Cardiac muscle cell (in vitro differentiated cells and primary cell): ENCODE data around the gene GABRA4. TPM values are rescaled to one million over a fixed set of nuclear protein-coding genes. Genes with fewer than 3 reads are reported as not detected.

Experiments
- DNase-seq, 2 donors: peaks; one replicate each; pipeline versions ENCODE4 v3.0.0 to v3.0.0-alpha.2; 2010 to 2017; ENCODE audit warnings: low read depth in 1 of 2, low spot score in 1 of 2
- H3K27ac ChIP-seq: fragments of 200-600 bp; sonication (generic); 2 replicates; pipeline ENCODE4 v1.5.1; 2016
- H3K27me3 ChIP-seq: fragments of 200-600 bp; sonication (generic); 2 replicates; pipeline ENCODE4 v1.6.0; 2016; ENCODE audit warnings: control low read depth
- H3K36me3 ChIP-seq: fragments of 200-600 bp; sonication (generic); 2 replicates; pipeline ENCODE4 v1.5.1; 2016; ENCODE audit warnings: control low read depth
- H3K4me1 ChIP-seq: fragments of 200-600 bp; sonication (generic); 2 replicates; pipeline ENCODE4 v1.8.1; 2017; ENCODE audit warnings: low read depth, mild to moderate bottlenecking, mixed run types
- H3K4me3 ChIP-seq: fragments of 200-600 bp; sonication (generic); 2 replicates; pipeline ENCODE4 v1.5.1; 2016; ENCODE audit warnings: mild to moderate bottlenecking
- H3K9me3 ChIP-seq: fragments of 200-600 bp; sonication (generic); 2 replicates; pipeline ENCODE4 v1.5.1; 2017; ENCODE audit warnings: low read depth, mild to moderate bottlenecking, control low read depth
- polyA plus RNA-seq: library from polyadenylated mRNA; unstranded; fragments of >200 nt; fragmentation: Nextera tagmentation; extraction: Ambion mirVana; gene quantifications from 2 replicates; pipeline ENCODE4 v1.2.1, GENCODE V29; 2016
- total RNA-seq: library from RNA; depleted of rRNA; stranded (reverse); fragments of >200 nt; gene quantifications from 2 replicates; pipeline ENCODE4 v1.2.3, GENCODE V29; 2016
- TF ChIP-seq, protein P1 (sequence below): IDR thresholded peaks from 2 replicates; pipeline ENCODE4 v1.5.1; 2012; ENCODE audit warnings: low read depth, mild to moderate bottlenecking, low read length

The GABRA4 gene
- total and polyA plus RNA-seq, 2 experiments from 2014 or later, result 0.03 to 0.45 TPM

DNA sequence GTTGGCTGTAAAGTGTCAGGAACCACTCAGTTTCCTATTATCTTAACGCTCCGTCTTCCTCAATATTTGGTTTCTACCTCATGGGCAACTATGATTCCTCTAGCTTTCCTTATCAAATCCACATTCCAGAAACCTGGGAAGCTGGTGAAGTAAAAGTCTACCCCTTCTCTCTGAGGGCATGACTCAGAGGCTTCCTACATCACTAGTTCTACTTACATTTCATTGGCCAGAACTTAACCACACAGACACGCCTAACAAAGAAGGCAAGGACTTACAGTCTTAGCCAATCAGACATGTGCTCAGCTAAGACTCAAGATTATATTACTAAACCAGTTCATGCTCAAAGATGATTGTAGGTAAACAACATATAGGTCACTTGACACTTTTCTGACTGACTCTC, 114.7 kb downstream of the GABRA4 start:
- Histone ChIP-seq H3K4me1 (no peaks in the 10 kb centered on the region), H3K9me3 (no peaks in the 10 kb centered on the region), H3K27me3 (no peaks in the 10 kb centered on the region), H3K4me3 (no peak overlapping the region), H3K36me3 (no peaks in the 10 kb centered on the region), H3K27ac (no peak overlapping the region)
- TF ChIP-seq, protein P1, sequence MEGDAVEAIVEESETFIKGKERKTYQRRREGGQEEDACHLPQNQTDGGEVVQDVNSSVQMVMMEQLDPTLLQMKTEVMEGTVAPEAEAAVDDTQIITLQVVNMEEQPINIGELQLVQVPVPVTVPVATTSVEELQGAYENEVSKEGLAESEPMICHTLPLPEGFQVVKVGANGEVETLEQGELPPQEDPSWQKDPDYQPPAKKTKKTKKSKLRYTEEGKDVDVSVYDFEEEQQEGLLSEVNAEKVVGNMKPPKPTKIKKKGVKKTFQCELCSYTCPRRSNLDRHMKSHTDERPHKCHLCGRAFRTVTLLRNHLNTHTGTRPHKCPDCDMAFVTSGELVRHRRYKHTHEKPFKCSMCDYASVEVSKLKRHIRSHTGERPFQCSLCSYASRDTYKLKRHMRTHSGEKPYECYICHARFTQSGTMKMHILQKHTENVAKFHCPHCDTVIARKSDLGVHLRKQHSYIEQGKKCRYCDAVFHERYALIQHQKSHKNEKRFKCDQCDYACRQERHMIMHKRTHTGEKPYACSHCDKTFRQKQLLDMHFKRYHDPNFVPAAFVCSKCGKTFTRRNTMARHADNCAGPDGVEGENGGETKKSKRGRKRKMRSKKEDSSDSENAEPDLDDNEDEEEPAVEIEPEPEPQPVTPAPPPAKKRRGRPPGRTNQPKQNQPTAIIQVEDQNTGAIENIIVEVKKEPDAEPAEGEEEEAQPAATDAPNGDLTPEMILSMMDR, result no peak
- no peak for DNase-seq

DNA sequence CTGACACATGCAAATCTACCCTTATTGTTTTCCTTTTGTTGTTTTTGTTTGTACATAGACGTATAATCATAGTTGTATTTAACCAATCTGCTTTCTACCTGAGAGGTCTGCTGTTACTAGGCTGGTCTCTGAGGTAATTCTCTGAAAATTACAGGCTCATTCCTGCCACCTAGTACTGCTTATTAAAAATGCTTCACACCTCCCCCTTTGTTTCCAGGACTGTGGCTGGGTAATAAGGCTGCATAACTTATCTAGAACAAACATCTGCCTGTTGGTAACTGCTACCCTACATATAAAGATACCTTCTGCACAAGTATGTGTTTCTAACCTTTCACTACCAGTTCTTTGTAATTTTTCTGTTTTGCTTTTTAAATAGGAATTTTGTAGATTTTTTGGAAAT, 118.6 kb downstream of the GABRA4 start:
- Histone ChIP-seq H3K27me3 (no peaks in the 10 kb centered on the region), H3K4me3 (no peak overlapping the region), H3K9me3 (no peaks in the 10 kb centered on the region), H3K36me3 (no peaks in the 10 kb centered on the region), H3K4me1 (no peaks in the 10 kb centered on the region), H3K27ac (no peak overlapping the region)
- no peak for DNase-seq
- TF ChIP-seq, protein P1, result no peak

DNA sequence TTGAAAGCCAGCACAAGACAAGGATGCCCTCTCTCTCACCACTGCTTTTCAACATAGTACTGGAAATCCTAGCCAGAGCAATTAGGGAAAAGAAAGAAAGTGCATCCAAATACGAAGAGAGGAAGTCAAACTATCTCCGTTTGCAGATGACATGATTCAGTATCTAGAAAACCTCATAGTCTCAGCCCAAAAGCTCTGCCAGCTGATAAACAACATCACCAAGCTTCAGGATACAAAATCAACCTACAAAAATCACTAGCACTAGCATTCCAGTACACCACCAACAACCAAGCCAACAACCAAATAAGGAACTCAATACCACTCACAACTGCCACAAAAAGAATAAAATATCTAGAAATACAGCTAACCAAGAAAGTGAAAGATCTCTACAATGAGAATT, 123.0 kb downstream of the GABRA4 start:
- no peak for DNase-seq
- H3K4me1 ChIP-seq, result peaks cover 6% of the 10 kb centered on the region
- H3K27me3 ChIP-seq, result no peaks in the 10 kb centered on the region
- H3K27ac ChIP-seq, result no peak overlapping the region
- H3K36me3 ChIP-seq, result no peaks in the 10 kb centered on the region
- TF ChIP-seq, protein P1, result no peak
- H3K9me3 ChIP-seq, result no peaks in the 10 kb centered on the region
- H3K4me3 ChIP-seq, result no peak overlapping the region

Other genes with a start within 250 kb of the GABRA4 start
- not detected in 2 replicates for gene COX7B2, start 84.3 kb downstream of the GABRA4 start, total RNA-seq
- gene COX7B2, start 84.3 kb downstream of the GABRA4 start, polyA plus RNA-seq, result not detected in 2 replicates
- 0.42 and 0.67 TPM in 2 replicates for gene GABRB1, start 38.0 kb upstream of the GABRA4 start, total RNA-seq
- gene GABRB1, start 38.0 kb upstream of the GABRA4 start, polyA plus RNA-seq, result 1.1 and 1.5 TPM in 2 replicates